Activated B cell treated with CpG ODN at 0.5 μM for 24 hours (primary cell): ENCODE results near the gene TMEM154. TPM values are rescaled to one million over a fixed set of nuclear protein-coding genes. Genes with fewer than 3 reads are reported as not detected.

Source experiments
- ATAC-seq: fragments of 200-7000 bp; cut with Tn5 transposase; one replicate; pipeline ENCODE4 v1.10.0; 2021; ENCODE audit warnings: low read depth, mild to moderate bottlenecking, moderate library complexity
- CTCF ChIA-PET: fragments of 350-600 bp; sonication (Branson Sonifier 250); formaldehyde crosslinking; loops from one replicate; lab custom pipeline; 2021; ENCODE audit warnings: antibody characterized with exemption; lab: Charles Lee
- POLR2A ChIA-PET: fragments of 350-600 bp; sonication (Branson Sonifier 250); formaldehyde crosslinking; loops from one replicate; lab custom pipeline; 2021; ENCODE audit warnings: antibody characterized with exemption; lab: Charles Lee
- DNase-seq: peaks from one replicate; pipeline ENCODE4 v3.0.0; 2022
- H3K27ac Mint-ChIP-seq: one replicate; pipeline ENCODE4 v1.8.0; 2020; ENCODE audit warnings: mixed read lengths
- H3K27me3 Mint-ChIP-seq: one replicate; pipeline ENCODE4 v1.8.0; 2021; ENCODE audit warnings: mixed read lengths
- H3K36me3 Mint-ChIP-seq: one replicate; pipeline ENCODE4 v1.8.0; 2021; ENCODE audit warnings: low read depth, mixed read lengths
- H3K4me1 Mint-ChIP-seq: one replicate; pipeline ENCODE4 v1.8.0; 2021; ENCODE audit warnings: mixed read lengths
- H3K4me3 Mint-ChIP-seq: one replicate; pipeline ENCODE4 v1.8.0; 2020; ENCODE audit warnings: mild to moderate bottlenecking, mixed read lengths
- H3K9me3 Mint-ChIP-seq: one replicate; pipeline ENCODE4 v1.8.0; 2020; ENCODE audit warnings: mixed read lengths
- intact Hi-C: fragments of 100-400 bp; cut with micrococcal nuclease; formaldehyde crosslinking; loops from one replicate; pipeline ENCODE4 v1.15.1; 2024
- total RNA-seq: library from RNA; stranded (reverse); gene quantifications from 2 replicates; pipeline ENCODE4 v1.2.3, GENCODE V29; 2022
- TF ChIP-seq, protein P1 (sequence below): fragments of 200-600 bp; IDR thresholded peaks from one replicate; pipeline ENCODE4 v1.8.0; 2022; ENCODE audit warnings: antibody characterized with exemption, mild to moderate bottlenecking

TMEM154 gene
- total RNA-seq, 1 donor from 2014 or later = 59.9 TPM

DNA sequence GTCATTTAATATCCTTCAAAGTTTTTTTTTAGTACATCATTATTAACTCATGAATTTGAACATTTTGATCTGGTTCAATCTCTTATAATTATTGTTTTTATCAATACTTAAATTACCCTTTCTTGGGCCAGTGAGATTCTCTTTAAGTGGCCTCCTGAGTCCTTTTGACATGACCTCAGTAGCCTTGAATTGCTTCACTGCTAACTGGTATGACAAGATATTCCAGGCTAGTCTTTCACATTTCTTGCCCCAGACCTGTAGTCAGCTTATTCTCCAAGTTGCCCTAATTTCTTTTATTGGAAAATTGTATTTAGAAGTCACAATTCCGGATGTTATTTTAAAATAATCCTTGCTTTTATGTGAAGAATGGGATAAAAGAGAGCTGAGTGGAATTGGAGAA is 108.5 kb downstream of the TMEM154 start:
- DNase-seq = no peak
- no peak overlapping the region for H3K27ac Mint-ChIP-seq
- H3K27me3 Mint-ChIP-seq = no peaks in the 10 kb centered on the region
- no peaks in the 10 kb centered on the region for H3K36me3 Mint-ChIP-seq
- ATAC-seq = no peak
- intact Hi-C loops = no loop called here
- H3K4me3 Mint-ChIP-seq = no peak overlapping the region
- ChIA-PET POLR2A (no interaction called here), CTCF (no interaction called here)
- TF ChIP-seq, protein P1, sequence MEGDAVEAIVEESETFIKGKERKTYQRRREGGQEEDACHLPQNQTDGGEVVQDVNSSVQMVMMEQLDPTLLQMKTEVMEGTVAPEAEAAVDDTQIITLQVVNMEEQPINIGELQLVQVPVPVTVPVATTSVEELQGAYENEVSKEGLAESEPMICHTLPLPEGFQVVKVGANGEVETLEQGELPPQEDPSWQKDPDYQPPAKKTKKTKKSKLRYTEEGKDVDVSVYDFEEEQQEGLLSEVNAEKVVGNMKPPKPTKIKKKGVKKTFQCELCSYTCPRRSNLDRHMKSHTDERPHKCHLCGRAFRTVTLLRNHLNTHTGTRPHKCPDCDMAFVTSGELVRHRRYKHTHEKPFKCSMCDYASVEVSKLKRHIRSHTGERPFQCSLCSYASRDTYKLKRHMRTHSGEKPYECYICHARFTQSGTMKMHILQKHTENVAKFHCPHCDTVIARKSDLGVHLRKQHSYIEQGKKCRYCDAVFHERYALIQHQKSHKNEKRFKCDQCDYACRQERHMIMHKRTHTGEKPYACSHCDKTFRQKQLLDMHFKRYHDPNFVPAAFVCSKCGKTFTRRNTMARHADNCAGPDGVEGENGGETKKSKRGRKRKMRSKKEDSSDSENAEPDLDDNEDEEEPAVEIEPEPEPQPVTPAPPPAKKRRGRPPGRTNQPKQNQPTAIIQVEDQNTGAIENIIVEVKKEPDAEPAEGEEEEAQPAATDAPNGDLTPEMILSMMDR = no peak
- no peaks in the 10 kb centered on the region for H3K9me3 Mint-ChIP-seq
- H3K4me1 Mint-ChIP-seq = peaks cover 3% of the 10 kb centered on the region

Other genes with a start within 250 kb of the TMEM154 start
- 96.5 and 102 TPM in 2 replicates for gene FBXW7, start 143.9 kb downstream of the TMEM154 start, total RNA-seq
- 0.24 and 0.44 TPM in 2 replicates for gene TIGD4, start 99.7 kb upstream of the TMEM154 start, total RNA-seq
- 16.8 and 19.5 TPM in 2 replicates for gene ARFIP1, start 100.0 kb upstream of the TMEM154 start, total RNA-seq